ENCODE data around the gene CYP26C1. TPM values are rescaled to one million over a fixed set of nuclear protein-coding genes. Genes with fewer than 3 reads are reported as not detected.

The CYP26C1 gene
- total and polyA plus RNA-seq, 9 of the 15 experiments (the other 6 are each of a cell fraction or from before 2014, with no cell fraction given) = 0.07 to 0.09 (median 0.07) TPM; not detected in 6

- no peak for ATAC-seq
- Histone ChIP-seq H2AFZ (ENCODE audit: low read depth, low read length) (no peak overlapping the region), H3K27me3 (ENCODE audit: control insufficient read depth in 2 of 2, insufficient read depth in 2 of 2, low read length in 2 of 2) (no peaks in the 10 kb centered on the region), H4K20me1 (replicated peaks; ENCODE audit: control insufficient read depth, insufficient read depth, low read length) (no peaks in the 10 kb centered on the region), H3K9me3 (replicated peaks; ENCODE audit: control insufficient read depth, insufficient read depth, low read depth, low read length) (no peaks in the 10 kb centered on the region; the same call in 1 of the 2 replicates), H3K9me1 (ENCODE audit: control insufficient read depth, insufficient read depth, low read length) (no peaks in the 10 kb centered on the region), H3K27ac (ENCODE audit: extremely low read depth, low read depth, low read length) (no peak overlapping the region), H3K4me2 (ENCODE audit: insufficient read depth, low read length) (no peak overlapping the region), H3K36me3 (ENCODE audit: control insufficient read depth, insufficient read depth, low read length) (peaks cover 9% of the 10 kb centered on the region; the same call in 2 of the 3 replicates), H3K9ac (ENCODE audit: insufficient read depth in 1 of 2, low read depth in 2 of 2, low read length in 2 of 2) (no peak overlapping the region), H3K79me2 (ENCODE audit: control insufficient read depth, insufficient read depth, low read length) (no peaks in the 10 kb centered on the region), H3K4me3 (no peak overlapping the region), H3K4me1 (replicated peaks in 1 of 2; ENCODE audit: control insufficient read depth in 2 of 2, insufficient read depth in 2 of 2, low read length in 2 of 2) (no peaks in the 10 kb centered on the region; a peak in 1 of 5 replicates)
- no peak for FAIRE-seq
- no peak for TF ChIP-seq ZC3H8 (IDR thresholded peaks at IDR 0.05)
- no peak for TF ChIP-seq ZFX (CRISPR knock-in tag; IDR thresholded peaks at IDR 0.05)
- TF ChIP-seq CREB1 (IDR thresholded peaks at IDR 0.05) = no peak
- TF ChIP-seq CREB1 (CRISPR knock-in tag; IDR thresholded peaks at IDR 0.05) = no peak
- no peak for TF ChIP-seq SAFB2 (IDR thresholded peaks at IDR 0.05; ENCODE audit: borderline replicate concordance, low read depth, low read length, severe bottlenecking)
- no peak for TF ChIP-seq ZNF280B (CRISPR knock-in tag; IDR thresholded peaks at IDR 0.05)
- ChIA-PET CTCF (ENCODE audit: low intra/inter-chr PET ratio) (no interaction called here), POLR2A (no interaction called here)
- DNase-seq (ENCODE audit: extremely low read depth in 1 of 4, low spot score in 3 of 4) = no peak
- intact Hi-C loops (cut with micrococcal nuclease) (no loop called here), in situ Hi-C loops (cut with MboI) (no loop called here)
- BruUV-seq (replicated peaks) = no TSS peak
These were observed 30.2 kb upstream of the CYP26C1 start for GRCh38 chr10:93030409-93030808.

Data from K562 (cell line).